HG02885 (cell line): ENCODE results near the gene MCF2L2.

Experiments
- ATAC-seq: cut with Tn5 transposase; IDR thresholded peaks from one replicate; pipeline ENCODE4 v1.9.1; 2021; ENCODE audit warnings: mild to moderate bottlenecking; ENCODE audit not compliant: unreplicated experiment, poor library complexity

MCF2L2 gene

GRCh38 chr3:183303690-183304089 lies 124.7 kb downstream of the MCF2L2 start:
- ATAC-seq = no peak

DNA sequence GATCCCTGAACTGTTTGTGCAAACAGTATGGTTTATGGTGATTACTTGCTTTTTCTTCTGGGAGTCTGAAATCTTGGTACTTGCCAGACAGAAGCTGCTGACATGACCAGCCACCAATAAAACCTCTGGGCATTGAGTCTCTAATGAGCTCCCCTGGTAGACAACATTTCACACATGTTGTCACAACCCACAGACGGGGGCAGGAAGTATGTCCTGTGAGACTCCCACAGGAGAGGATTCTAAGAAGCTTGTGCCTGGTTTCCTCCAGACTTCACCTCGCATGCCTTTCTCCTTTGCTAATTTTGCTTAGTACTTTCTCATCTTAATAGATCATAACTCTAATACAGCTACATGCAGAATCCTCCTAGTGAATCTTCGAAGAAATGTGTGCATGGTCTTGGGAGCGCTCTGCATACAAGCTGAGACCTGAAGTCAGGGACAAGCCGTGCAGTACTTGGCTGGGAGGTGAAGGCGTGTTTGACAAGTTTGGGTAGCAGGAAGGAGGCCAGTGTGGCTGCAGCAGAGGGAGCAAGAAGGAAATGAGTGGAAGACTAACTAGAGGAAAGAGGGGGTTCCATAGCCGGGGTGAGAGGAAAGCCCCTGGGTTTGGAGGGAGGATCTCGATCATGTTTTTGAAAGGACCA lies 126.4 kb downstream of the MCF2L2 start:
- ATAC-seq = no peak

- no peak for ATAC-seq
These were observed 127.3 kb downstream of the MCF2L2 start for GRCh38 chr3:183300996-183301562.

DNA sequence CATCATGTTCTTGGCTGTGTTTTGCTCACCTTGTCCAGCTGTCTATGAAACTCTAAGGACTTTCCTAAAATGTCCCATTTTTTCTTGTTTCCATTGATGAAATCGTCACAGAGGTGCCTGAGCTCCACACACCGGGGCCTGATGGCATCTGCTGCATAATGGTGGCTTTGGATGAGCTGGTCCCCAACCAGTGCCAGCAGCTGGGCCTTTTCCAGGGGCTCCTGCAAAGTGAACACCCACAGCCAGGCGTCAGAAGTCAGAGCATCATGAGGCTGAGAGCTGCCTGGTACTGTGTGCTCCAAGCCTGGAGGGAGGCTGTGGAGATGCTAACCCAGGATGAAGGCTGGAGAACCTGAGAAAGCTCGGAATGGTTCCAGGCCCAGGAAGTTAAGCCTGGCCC lies 128.4 kb downstream of the MCF2L2 start:
- ATAC-seq = no peak

DNA sequence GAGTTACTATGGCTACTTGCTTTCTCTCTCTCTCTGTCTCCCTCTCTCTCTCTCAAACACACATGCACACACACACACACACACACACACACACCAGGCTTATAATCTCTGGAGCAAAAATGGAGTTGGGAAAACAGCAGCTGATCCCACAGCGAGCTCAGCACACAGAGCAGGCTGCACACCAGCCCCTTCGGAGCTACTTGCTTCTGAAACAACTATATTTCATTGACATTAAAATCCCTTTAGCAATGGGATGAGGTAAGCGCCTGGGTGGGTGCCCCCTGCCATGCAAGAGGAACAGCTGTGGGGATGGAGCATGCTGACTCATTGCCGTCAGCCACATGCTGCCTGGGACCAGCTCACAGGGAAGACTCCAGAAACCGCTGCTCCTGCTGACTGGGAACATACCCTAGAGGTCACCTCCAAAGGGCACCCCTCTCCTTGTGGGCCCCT lies 129.7 kb downstream of the MCF2L2 start:
- ATAC-seq = no peak

- no peak for ATAC-seq
These were observed 131.5 kb downstream of the MCF2L2 start for GRCh38 chr3:183296944-183297343.

DNA sequence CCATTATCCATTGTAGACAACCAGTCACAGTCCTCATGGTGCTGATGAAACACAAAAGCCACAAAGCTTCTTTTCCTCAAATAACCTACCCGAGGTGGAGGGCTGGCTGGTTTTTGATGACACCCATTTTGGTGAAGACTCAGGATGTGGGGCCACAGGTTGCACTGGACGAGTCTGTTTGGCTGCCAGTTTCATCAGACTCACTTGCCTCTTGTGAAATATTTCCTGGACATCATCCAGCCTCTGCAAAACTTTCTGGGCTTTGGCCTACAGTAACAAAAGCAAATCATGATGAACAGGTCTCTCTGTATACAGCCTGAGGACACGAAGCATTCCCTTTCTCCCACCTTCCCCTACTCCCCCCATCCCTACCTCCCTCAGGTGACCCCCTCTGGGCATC lies 133.2 kb downstream of the MCF2L2 start:
- no peak for ATAC-seq

GRCh38 chr3:183293966-183294365 lies 134.5 kb downstream of the MCF2L2 start:
- no peak for ATAC-seq

- no peak for ATAC-seq
These were observed 136.9 kb downstream of the MCF2L2 start for GRCh38 chr3:183291497-183292031.

DNA sequence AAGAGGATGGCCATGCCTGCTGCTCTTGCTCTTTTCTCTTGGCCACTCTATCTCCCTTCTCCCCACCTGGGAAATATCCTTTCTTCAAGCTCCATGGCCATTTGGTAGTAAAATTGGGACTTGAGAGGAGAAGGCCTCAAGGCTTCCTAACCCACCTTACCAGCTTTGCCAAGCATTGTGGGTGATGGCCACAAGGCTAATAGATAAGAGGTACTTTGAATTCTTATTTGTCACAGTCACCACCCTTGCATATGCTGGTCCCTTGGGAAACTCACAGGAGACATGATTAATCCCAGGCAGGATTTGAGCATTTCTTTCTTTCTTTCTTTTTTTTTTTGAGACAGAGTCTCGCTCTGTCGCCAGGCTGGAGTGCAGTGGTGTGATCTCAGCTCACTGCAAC lies 138.2 kb downstream of the MCF2L2 start:
- ATAC-seq = no peak

DNA sequence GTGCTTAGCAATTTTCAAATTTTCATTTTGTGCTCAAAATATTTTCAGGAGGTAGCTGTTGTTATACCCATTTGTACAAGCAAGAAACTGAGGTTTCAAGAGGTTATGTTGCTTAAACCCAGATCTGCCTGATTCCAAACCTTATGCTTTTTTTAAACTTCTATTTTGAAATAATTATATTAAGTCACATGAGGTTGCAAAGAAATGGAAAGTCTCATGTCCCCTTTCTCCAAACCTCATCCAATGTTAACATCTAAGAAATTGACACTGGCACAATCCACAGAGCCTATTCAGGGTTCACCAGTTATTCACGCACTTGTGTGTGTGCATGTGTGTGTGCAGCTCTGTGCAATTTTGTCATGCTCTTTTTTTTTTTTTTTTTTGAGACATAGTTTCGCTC lies 140.3 kb downstream of the MCF2L2 start:
- ATAC-seq = no peak

GRCh38 chr3:183287301-183287971 lies 141.0 kb downstream of the MCF2L2 start:
- no peak for ATAC-seq

DNA sequence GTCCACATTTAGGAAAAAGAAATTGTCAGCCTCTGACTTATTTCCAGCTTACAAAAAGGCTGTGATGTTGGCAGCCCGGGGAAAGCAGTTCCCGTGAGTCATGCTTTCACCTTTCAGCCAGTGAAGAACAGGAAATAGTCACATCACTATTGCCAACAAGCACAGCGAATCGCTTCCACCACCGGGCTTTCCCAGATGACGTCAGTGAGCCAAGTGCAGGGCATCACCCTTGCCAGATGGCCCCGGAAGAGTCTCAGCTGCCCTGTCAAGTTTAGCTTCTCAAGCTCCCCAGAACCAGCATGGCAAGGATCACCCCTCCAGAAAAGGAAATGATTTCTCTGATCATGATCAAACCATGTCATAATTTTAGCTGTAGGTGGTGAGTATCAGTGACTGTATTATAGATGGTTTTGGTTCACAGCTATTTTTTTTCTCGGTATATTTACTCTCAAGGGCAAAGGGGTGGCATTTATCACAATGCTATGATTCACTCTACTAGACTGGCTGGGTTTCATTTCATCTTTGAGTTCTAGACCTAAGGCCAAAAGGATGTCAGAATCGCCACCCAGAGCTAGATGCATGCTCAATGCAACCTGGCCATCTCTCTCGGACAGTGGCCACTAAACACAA lies 142.5 kb downstream of the MCF2L2 start:
- ATAC-seq = peak; percentile 96

- ATAC-seq = no peak
These were observed 143.1 kb downstream of the MCF2L2 start for GRCh38 chr3:183285318-183285717.

- ATAC-seq = no peak
These were observed 143.8 kb downstream of the MCF2L2 start for GRCh38 chr3:183284570-183284969.

GRCh38 chr3:183283886-183284285 lies 144.5 kb downstream of the MCF2L2 start:
- ATAC-seq = no peak

DNA sequence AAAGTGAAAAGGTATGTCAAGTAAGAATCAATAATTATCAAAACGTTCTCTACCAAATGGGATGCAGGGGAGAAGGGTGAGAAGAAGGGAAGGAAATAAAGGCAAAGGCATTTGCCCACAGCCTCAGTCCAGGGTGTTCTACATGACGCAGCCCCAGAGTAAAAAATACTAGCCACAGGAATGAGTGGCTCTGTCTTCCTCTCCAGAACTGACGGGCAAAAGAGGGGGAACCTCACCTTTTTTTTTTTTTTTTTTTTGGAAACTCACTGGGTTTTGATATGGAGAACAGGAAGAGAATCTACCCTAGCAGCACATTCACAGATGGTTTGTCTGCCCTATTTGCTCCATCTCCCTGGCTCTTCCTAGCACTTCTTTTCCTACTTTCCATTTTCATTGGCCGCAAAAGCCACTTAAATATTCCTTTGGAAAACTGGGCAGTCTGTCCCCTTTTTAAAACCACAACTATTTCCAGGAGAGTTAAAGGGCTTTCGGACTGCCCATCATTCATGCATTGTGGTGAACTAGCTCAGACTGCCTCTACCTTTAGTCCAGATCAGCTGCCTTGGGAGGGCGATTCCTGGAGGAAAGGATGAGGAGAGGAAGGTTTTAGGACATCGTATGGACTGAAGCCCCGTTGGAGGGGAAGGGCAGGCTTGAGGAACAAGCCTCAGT lies 147.2 kb downstream of the MCF2L2 start:
- ATAC-seq = no peak

DNA sequence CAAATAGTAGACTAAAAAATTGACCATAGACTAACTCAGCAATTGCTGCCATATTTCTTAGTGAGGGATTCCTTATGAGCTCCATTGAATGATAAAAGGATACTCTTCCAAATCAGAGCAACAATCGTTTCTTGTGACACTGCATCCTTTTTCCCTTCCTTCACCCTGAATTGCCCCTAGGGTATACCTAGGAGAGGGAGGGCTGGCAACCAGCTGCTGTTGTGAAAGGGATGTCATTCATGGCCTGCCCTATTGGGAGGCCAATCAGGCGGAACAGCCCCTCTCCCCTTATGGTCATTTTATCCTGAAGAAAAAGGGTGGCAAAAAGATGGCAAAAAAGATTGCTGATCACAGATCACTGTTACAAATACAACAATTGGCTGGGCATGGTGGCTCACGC lies 149.0 kb downstream of the MCF2L2 start:
- ATAC-seq = no peak

DNA sequence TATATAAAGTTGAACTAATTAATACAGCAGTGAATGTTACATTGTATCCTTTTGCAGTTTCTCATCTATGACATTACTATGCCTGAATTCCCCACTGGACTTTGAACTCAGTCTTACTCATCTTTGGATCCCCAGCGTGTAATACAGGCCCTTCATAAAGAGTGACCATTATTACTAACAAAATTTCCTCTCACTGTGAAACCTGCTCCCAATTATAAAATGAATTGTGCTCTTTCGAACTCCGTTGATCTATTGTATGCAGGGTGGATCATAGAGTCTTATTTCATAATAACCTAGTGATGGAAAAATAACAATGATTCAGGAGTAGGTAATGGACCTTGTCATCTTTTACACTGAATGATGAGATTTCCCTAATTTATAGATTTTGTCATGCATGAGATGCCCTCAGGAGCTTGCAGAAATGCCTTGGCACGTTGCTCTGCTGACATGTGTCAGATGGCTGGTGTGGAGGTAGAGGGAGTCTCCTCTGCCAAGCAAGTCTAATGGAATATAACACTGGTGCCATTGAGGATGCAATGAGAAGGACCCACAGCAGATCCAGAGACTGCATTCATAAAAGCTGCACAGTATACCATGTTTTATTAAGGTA lies 149.8 kb downstream of the MCF2L2 start:
- no peak for ATAC-seq

- no peak for ATAC-seq
These were observed 151.2 kb downstream of the MCF2L2 start for GRCh38 chr3:183277260-183277659.
